ENCODE data around the gene KRT79. TPM values are rescaled to one million over a fixed set of nuclear protein-coding genes. Genes with fewer than 3 reads are reported as not detected.

Gene KRT79
- total RNA-seq, 1 donor = not detected

- DNase-seq (ENCODE audit: low read depth) = no peak
- TF ChIP-seq CTCF (IDR thresholded peaks at IDR 0.05; ENCODE audit: insufficient read depth, low read depth, low read length) = no peak
- H3K4me3 ChIP-seq (ENCODE audit: low read depth, low read length) = no peak overlapping the region
These were observed 59.4 kb downstream of the KRT79 start for GRCh38 chr12:52774629-52775250.

- TF ChIP-seq CTCF (IDR thresholded peaks at IDR 0.05; ENCODE audit: insufficient read depth, low read depth, low read length) = no peak
- no peak for DNase-seq (ENCODE audit: low read depth)
- no peak overlapping the region for H3K4me3 ChIP-seq (ENCODE audit: low read depth, low read length)
These were observed 61.3 kb downstream of the KRT79 start for GRCh38 chr12:52772772-52773171.

GRCh38 chr12:52772188-52772587 lies 61.9 kb downstream of the KRT79 start:
- TF ChIP-seq CTCF (IDR thresholded peaks at IDR 0.05; ENCODE audit: insufficient read depth, low read depth, low read length) = no peak
- H3K4me3 ChIP-seq (ENCODE audit: low read depth, low read length) = no peak overlapping the region
- no peak for DNase-seq (ENCODE audit: low read depth)

GRCh38 chr12:52771505-52771904 lies 62.6 kb downstream of the KRT79 start:
- TF ChIP-seq CTCF (IDR thresholded peaks at IDR 0.05; ENCODE audit: insufficient read depth, low read depth, low read length) = no peak
- H3K4me3 ChIP-seq (ENCODE audit: low read depth, low read length) = no peak overlapping the region
- DNase-seq (ENCODE audit: low read depth) = no peak

Small RNA genes lying within 50 kb of the gene (small RNA-seq; reads per million reads assigned to genes)
- not detected for gene AC107016.2

Other genes with a start within 250 kb of the KRT79 start
- gene KRT72, start 232.8 kb downstream of the KRT79 start, total RNA-seq = not detected in 2 replicates
- gene KRT73, start 215.8 kb downstream of the KRT79 start, total RNA-seq = not detected in 2 replicates
- gene KRT2, start 182.1 kb downstream of the KRT79 start, total RNA-seq = not detected in 2 replicates
- not detected in 2 replicates for gene KRT1, start 153.9 kb downstream of the KRT79 start, total RNA-seq
- gene KRT77, start 130.8 kb downstream of the KRT79 start, total RNA-seq = not detected in 2 replicates
- gene KRT76, start 57.0 kb downstream of the KRT79 start, total RNA-seq = not detected in 2 replicates
- not detected in 2 replicates for gene KRT3, start 38.2 kb downstream of the KRT79 start, total RNA-seq
- gene KRT4, start 20.2 kb downstream of the KRT79 start, total RNA-seq = not detected in 2 replicates
- not detected in 2 replicates for gene KRT78, start 14.7 kb upstream of the KRT79 start, total RNA-seq
- gene KRT8, start 70.8 kb upstream of the KRT79 start, total RNA-seq = 57.0 and 74.7 TPM in 2 replicates
- gene KRT18, start 114.8 kb upstream of the KRT79 start, total RNA-seq = 989 and 1,804 TPM in 2 replicates
- gene EIF4B, start 172.1 kb upstream of the KRT79 start, total RNA-seq = 838 and 849 TPM in 2 replicates
- 36.7 and 46.1 TPM in 2 replicates for gene TNS2, start 215.8 kb upstream of the KRT79 start, total RNA-seq
- gene SPRYD3, start 245.1 kb upstream of the KRT79 start, total RNA-seq = 17.4 and 19.4 TPM in 2 replicates

All from fibroblast of villous mesenchyme (primary cell).